Breast epithelium (tissue), 4 donors: ENCODE results near the gene BEAN1. TPM values are rescaled to one million over a fixed set of nuclear protein-coding genes. Genes with fewer than 3 reads are reported as not detected.

Experiments used
- DNase-seq, 2 donors: peaks; one replicate each; pipeline ENCODE4 v3.0.0-alpha.2; 2019; ENCODE audit warnings: low spot score in 2 of 2
- H3K27ac ChIP-seq, 2 donors: fragments of 200-600 bp; sonication (generic) in 1 of 2; one replicate each; pipeline ENCODE4 v1.5.1; 2016 to 2019; ENCODE audit warnings: mild to moderate bottlenecking in 1 of 2
- H3K27me3 ChIP-seq, 2 donors: fragments of 200-600 bp; sonication (generic) in 1 of 2; one replicate each; pipeline versions ENCODE4 v1.5.1 to v1.6.0; 2017 to 2019; ENCODE audit warnings: control low read depth in 1 of 2, mild to moderate bottlenecking in 1 of 2
- H3K36me3 ChIP-seq: fragments of 200-600 bp; one replicate; pipeline ENCODE4 v1.5.1; 2019
- H3K4me1 ChIP-seq, 2 donors: fragments of 200-600 bp; sonication (generic); one replicate each; pipeline ENCODE4 v1.5.1; 2016 to 2019; ENCODE audit warnings: control low read depth in 1 of 2
- H3K4me3 ChIP-seq, 3 donors: fragments of 200-600 bp; sonication (generic); 1 replicate in 2 of 3; 2 replicates in 1 of 3; pipeline ENCODE4 v1.5.1; 2016 to 2019; ENCODE audit warnings: mild to moderate bottlenecking in 3 of 3, moderate library complexity in 2 of 3
- H3K9me3 ChIP-seq, 2 donors: fragments of 200-600 bp; sonication (generic) in 1 of 2; one replicate each; pipeline ENCODE4 v1.5.1; 2016 to 2019; ENCODE audit warnings: control low read depth in 1 of 2
- POLR2A ChIP-seq: fragments of 450-650 bp; IDR thresholded peaks from one replicate; pipeline ENCODE4 v1.6.1; 2016; ENCODE audit warnings: antibody characterized with exemption, mild to moderate bottlenecking, moderate library complexity
- POLR2AphosphoS5 ChIP-seq, 3 donors: sonication (generic); formaldehyde crosslinking; IDR thresholded peaks; one replicate each; pipeline ENCODE4 v1.6.1; 2017; ENCODE audit warnings: antibody characterized with exemption in 3 of 3
- intact Hi-C: fragments of 100-400 bp; cut with DNase I; formaldehyde crosslinking; loops from one replicate; pipeline ENCODE4 v1.15.1; 2023; ENCODE audit warnings: low total_unique reads
- total RNA-seq, 3 donors: library from RNA; depleted of rRNA; stranded (reverse); fragments of >200 nt; gene quantifications; one replicate each; pipeline ENCODE4 v1.1.0, GENCODE V29; 2016
- TF ChIP-seq, protein P1 (sequence below), 3 donors: fragments of 450-650 bp; IDR thresholded peaks; one replicate each; pipeline ENCODE4 v1.5.1; 2016 to 2017; ENCODE audit warnings: antibody characterized with exemption in 3 of 3, mild to moderate bottlenecking in 3 of 3, moderate library complexity in 3 of 3

BEAN1 gene
- total RNA-seq, 3 donors from 2014 or later, result 0.16 to 3.5 TPM; not detected in 1

DNA sequence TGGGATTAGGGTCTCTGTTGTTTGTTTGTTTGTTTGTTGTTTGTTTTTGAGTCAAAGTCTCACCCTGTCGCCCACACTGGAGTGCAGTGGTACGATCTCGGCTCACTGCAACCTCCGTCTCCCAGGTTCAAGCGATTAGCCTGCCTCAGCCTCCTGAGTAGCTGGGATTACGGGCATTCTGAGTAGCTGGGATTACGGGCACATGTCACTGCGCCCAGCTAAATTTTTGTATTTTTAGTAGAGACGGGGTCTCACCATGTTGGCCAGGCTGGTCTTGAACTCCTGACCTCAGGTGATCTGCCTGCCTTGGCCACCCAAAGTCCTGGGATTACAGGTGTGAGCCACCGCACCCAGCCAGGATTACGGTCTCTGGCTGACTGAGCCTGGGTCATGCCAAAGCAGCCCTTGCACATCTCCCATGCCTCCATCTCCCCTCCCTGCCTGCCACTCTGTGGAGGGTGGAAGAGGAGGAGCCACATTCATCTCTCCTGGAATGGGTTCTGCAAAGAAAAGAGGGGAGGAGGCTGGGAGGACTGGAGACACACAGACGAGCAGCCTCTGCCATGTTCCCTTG is 59.2 kb downstream of the BEAN1 start:
- Histone ChIP-seq H3K4me3 (no peak overlapping the region), H3K27ac (peak overlapping the region; percentile 26 to 71), H3K4me1 (peaks cover 6 to 8% of the 10 kb centered on the region in 2 donors), H3K27me3 (no peaks in the 10 kb centered on the region), H3K9me3 (no peaks in the 10 kb centered on the region), H3K36me3 (no peaks in the 10 kb centered on the region)
- no peak for TF ChIP-seq POLR2A
- TF ChIP-seq, protein P1, sequence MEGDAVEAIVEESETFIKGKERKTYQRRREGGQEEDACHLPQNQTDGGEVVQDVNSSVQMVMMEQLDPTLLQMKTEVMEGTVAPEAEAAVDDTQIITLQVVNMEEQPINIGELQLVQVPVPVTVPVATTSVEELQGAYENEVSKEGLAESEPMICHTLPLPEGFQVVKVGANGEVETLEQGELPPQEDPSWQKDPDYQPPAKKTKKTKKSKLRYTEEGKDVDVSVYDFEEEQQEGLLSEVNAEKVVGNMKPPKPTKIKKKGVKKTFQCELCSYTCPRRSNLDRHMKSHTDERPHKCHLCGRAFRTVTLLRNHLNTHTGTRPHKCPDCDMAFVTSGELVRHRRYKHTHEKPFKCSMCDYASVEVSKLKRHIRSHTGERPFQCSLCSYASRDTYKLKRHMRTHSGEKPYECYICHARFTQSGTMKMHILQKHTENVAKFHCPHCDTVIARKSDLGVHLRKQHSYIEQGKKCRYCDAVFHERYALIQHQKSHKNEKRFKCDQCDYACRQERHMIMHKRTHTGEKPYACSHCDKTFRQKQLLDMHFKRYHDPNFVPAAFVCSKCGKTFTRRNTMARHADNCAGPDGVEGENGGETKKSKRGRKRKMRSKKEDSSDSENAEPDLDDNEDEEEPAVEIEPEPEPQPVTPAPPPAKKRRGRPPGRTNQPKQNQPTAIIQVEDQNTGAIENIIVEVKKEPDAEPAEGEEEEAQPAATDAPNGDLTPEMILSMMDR (IDR thresholded peaks at IDR 0.05), result no peak
- no peak for TF ChIP-seq POLR2AphosphoS5 (IDR thresholded peaks at IDR 0.05)
- intact Hi-C loops, result no loop called here
- peak in 1 of 2 donors; percentile 15 for DNase-seq

DNA sequence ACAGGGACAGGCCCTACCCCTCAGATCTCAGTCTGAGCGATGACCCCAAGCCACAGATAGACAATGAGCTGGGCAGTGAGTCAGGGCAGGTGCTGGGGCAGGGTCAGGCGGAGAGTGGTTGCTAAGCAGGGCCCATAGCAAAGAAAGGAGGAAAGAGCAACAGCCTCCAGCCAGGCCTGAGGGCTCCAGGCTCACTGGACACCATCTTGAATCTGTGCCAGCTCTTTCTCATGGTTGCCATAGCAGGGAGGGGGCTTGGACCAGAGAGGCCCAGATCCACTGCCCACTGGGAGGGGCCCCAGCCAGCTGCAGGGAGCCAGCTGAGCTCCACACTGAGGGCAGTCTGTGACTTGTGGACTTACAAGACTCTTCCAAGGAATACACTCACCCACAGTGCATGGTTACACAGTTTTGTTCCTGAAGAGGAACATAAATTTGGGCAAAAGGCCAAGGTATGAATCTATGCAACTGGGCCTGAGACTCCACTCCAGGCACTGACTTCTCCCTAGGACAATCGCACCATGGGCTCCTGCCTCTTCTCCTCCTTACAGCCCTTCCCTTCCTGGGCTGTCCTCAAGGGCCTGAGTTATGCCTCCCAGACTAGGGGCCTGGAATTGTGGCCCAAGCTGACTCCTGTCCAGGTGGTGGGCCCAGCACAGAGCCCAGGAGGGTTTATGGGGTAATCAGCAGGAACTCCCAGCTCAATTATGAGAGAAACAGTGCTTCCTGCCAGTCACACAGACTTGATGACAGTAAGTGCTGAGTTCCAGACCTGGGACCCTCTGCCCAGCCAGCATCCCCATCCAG is 59.9 kb downstream of the BEAN1 start:
- H3K27ac ChIP-seq, result peak overlapping the region; percentile 26 to 71
- H3K9me3 ChIP-seq, result no peaks in the 10 kb centered on the region
- peak; percentile 16 to 43 for DNase-seq
- intact Hi-C loops, result no loop called here
- TF ChIP-seq, protein P1 (IDR thresholded peaks at IDR 0.05), result no peak
- TF ChIP-seq POLR2A (no peak), POLR2AphosphoS5 (IDR thresholded peaks at IDR 0.05) (no peak)
- peaks cover 6 to 8% of the 10 kb centered on the region in 2 donors for H3K4me1 ChIP-seq
- H3K27me3 ChIP-seq, result no peaks in the 10 kb centered on the region
- H3K4me3 ChIP-seq, result no peak overlapping the region
- H3K36me3 ChIP-seq, result no peaks in the 10 kb centered on the region

DNA sequence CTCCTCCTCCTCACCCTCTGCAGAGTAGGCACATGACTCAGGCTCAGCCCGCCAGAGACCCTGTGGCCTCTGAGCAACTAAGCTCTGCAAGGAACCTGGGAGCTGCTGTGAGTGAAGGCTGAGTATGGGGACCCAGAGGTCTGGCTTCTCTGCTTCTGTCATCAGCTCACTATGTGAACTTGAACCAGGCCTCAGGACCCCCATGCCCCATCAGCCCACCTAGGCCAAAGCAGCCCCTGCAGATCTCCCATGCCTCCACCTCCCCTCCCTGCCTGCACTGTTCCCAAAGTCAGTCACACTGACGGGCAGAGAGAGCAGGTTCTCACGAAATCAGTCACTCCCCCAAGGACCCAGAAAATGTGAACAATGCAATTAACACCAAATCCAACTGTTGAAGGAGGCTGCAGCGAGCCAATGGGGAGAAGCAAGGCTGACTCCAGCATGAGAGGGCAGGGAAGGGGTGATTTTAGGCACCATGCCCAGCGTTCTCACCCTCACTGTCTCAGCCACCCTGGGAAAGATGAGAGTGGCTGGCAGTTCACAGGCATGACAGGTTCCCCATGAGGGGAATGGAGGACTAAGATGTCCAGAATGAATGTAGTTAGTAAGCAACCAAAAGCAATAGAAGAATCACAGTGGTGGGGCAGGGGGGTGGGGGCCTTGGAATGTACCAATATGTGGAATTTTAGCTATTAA is 60.6 kb downstream of the BEAN1 start:
- no peak for TF ChIP-seq POLR2A
- TF ChIP-seq, protein P1 (IDR thresholded peaks at IDR 0.05), result no peak
- no peak for TF ChIP-seq POLR2AphosphoS5 (IDR thresholded peaks at IDR 0.05)
- intact Hi-C loops, result no loop called here
- H3K27ac ChIP-seq, result peak overlapping the region in 1 of 2 donors; percentile 71
- no peaks in the 10 kb centered on the region for H3K9me3 ChIP-seq
- H3K4me3 ChIP-seq, result no peak overlapping the region
- H3K36me3 ChIP-seq, result no peaks in the 10 kb centered on the region
- H3K4me1 ChIP-seq, result peaks cover 6 to 8% of the 10 kb centered on the region in 2 donors
- H3K27me3 ChIP-seq, result no peaks in the 10 kb centered on the region
- peak; percentile 14 to 19 for DNase-seq

DNA sequence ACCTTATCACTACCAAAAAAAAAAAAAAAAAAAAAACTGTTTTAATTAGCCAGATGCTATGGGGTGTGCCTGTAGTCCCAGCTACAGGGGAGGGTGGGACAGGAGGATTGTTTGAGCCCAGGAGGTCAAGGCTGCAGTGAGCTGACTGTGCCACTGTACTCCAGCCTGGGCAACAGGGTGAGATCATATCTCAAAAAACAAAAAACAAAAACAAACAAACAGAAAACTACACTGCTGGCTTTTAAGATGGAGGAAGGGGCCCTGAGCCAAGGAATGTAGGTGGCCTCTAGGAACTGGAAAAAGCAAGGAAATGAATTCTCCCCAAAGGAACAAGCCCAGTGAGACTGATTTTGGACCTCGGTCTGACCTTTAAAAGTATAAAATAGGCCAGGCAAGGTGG is 61.4 kb downstream of the BEAN1 start:
- no peaks in the 10 kb centered on the region for H3K9me3 ChIP-seq
- no peaks in the 10 kb centered on the region for H3K27me3 ChIP-seq
- H3K27ac ChIP-seq, result no peak overlapping the region
- peaks cover 6 to 8% of the 10 kb centered on the region in 2 donors for H3K4me1 ChIP-seq
- intact Hi-C loops, result no loop called here
- no peak overlapping the region for H3K4me3 ChIP-seq
- no peaks in the 10 kb centered on the region for H3K36me3 ChIP-seq
- DNase-seq, result peak in 1 of 2 donors; percentile 9
- TF ChIP-seq POLR2A (no peak), POLR2AphosphoS5 (IDR thresholded peaks at IDR 0.05) (no peak)
- TF ChIP-seq, protein P1 (IDR thresholded peaks at IDR 0.05), result no peak
